ENCODE data around the gene MAJIN.

DNA sequence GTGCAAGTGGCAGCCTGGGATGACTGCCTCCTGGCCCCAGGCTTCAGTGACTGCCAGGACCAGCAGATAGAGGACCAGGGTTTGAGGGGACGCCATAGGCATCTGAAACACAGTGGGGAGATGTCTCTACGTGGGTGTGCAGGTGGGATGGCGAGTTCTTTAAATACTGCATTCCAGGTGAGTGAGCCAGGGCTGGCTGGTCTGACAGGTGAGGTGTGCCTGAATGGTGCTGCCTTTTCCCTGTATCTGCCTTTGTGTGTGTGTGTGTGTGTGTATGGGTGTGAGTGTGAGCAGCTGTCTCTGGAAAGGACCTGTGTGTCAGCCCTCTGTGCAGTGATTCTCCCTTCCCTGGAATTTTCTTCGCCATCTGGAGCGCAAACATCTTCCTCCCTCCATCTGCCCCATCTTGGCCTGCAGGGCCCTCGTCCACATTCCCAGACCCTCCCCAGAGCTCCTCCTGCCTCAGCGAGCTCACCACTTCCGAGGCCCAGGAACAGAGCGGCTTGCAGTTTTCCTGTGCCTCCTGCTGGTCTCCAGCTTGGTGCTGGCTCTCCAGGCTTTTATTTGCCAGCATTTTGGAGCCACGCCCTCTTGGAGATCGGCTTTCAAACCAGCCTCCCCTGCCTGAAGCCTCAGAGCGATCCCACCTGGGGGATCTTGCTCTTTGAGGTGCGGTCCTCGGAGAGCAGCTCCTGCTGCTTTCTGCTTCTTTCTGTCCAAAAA is 36.4 kb downstream of the MAJIN start, which contains the start of gene GPHA2:
- TF ChIP-seq POLR2A (IDR thresholded peaks at IDR 0.05; ENCODE audit: low read depth, low read length) (no peak), POLR2AphosphoS5 (IDR thresholded peaks at IDR 0.05; ENCODE audit: low read depth, low read length) (no peak)
